Right renal cortex interstitium (tissue), 3 donors: ENCODE data around the gene MAP3K5. TPM values are rescaled to one million over a fixed set of nuclear protein-coding genes. Genes with fewer than 3 reads are reported as not detected.
"Not testable (repeated sequence)": the region's sequence is repeated elsewhere in the genome, so short reads cannot be mapped to it uniquely, and the experiment has no call there.

Source experiments
- DNase-seq, 3 donors: peaks; one replicate each; pipeline ENCODE4 v3.0.0-alpha.2; 2013; ENCODE audit warnings: low read depth in 3 of 3, low spot score in 2 of 3
- polyA plus RNA-seq, 3 donors: library from polyadenylated mRNA; unstranded; fragments of 120-200 nt; gene quantifications; one replicate each; pipeline ENCODE4 v1.2.1, GENCODE V29; 2013; ENCODE audit not compliant: insufficient read length in 3 of 3

MAP3K5 gene
- polyA plus RNA-seq, 3 donors: 6.1 to 6.5 (median 6.2) TPM

- DNase-seq: no peak
These were observed 17.8 kb downstream of the MAP3K5 start for GRCh38 chr6:136774228-136775041.

DNA sequence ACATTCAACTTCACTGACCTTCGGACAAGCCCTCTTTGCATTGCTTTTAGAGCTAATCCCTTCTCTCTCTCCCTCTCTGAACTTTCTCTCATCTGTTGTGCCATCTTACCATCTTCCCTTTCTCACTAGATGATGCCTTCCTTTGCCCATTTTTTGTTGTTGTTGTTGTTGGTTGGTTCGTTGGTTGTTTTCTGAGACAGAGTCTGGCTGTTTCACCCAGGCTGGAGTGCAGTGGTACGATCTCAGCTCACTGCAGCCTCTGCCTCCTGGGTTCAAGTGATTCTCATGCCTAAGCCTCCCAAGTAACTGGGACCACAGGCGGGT is 18.8 kb downstream of the MAP3K5 start:
- DNase-seq: no peak

- no peak for DNase-seq
These were observed 19.4 kb downstream of the MAP3K5 start for GRCh38 chr6:136772685-136773472.

- no peak for DNase-seq
These were observed 21.0 kb downstream of the MAP3K5 start for GRCh38 chr6:136771306-136771705.

DNA sequence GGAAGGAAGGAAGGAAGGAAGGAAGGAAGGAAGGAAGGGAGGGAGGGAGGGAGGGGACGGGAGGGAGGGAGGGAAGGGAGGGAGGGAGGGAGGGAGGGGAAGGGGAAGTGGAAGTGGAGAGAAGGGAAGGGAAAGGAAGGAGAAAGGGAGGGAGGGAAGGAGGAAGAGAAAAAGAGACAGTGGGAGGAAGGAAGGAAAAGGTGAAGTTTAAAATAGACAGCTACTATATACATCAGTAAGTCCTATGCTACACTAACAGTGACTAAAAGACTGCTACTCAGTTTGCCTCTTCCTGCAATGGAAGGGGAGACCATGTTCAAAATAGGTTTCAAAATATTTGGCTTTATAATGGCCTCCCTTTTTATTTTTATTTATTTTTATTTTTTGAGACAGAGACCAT is 22.5 kb downstream of the MAP3K5 start:
- DNase-seq: no peak

GRCh38 chr6:136769124-136769523 is 23.2 kb downstream of the MAP3K5 start:
- no peak for DNase-seq

GRCh38 chr6:136767570-136768309 is 24.5 kb downstream of the MAP3K5 start:
- no peak for DNase-seq

DNA sequence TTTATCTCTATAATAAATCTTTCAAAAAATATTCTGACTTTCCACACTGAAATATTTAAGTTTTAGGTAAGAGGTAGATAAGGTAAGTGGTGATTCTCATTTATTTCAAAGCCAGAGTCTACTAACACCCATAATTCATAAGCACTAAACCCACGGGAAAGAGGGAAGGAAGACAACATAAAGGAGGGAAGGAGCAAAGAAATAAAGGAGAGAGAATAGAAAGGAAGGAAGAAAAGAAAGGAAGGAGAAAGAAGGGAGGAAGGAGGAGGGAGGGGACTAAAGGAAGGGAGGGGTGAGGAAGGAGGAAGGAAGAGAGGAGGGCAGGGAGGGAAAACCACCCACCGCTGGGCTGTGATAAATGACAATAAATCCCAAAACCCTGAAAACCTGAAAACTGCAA is 25.2 kb downstream of the MAP3K5 start:
- no peak for DNase-seq

DNA sequence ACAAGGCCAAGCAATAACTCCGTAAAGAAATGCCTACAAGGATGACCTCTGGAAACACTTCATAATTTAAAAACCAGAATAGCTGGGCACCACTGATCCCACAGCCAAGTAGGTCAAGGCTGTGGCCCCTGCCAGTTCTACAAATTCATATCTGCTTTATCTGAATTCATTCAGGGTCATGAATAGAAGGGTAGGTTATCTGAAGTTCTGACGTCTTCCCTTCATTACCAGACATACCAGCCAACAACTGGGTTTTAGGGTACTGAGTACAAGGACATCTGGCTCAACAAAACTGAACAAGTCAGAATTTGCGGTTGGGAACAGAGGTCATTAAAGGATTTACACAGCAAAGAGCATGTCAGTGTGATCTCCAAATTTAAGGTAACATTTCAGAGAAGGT is 26.0 kb downstream of the MAP3K5 start:
- DNase-seq: no peak

DNA sequence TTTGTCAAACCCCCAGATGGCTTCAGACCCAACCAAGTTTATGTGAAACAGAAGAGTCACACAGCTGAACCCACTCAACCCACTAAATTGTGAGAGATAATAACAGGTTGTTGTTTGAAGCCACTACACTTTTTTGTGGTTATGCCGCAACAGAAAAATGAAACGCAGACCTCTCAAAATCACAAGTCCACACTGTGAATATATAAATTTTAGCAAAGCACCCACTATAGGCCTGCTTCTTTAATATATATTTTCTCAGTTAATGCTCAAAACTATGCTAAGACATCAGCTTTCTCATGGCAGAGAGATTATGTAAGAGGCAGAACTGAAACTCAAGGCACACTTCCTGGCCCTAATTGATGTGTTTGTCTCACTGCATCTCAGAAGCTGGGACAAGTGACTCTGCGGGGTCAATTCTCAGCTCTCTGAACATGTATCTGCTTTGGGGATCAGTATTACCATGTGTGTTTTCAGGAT is 27.7 kb downstream of the MAP3K5 start:
- no peak for DNase-seq

DNA sequence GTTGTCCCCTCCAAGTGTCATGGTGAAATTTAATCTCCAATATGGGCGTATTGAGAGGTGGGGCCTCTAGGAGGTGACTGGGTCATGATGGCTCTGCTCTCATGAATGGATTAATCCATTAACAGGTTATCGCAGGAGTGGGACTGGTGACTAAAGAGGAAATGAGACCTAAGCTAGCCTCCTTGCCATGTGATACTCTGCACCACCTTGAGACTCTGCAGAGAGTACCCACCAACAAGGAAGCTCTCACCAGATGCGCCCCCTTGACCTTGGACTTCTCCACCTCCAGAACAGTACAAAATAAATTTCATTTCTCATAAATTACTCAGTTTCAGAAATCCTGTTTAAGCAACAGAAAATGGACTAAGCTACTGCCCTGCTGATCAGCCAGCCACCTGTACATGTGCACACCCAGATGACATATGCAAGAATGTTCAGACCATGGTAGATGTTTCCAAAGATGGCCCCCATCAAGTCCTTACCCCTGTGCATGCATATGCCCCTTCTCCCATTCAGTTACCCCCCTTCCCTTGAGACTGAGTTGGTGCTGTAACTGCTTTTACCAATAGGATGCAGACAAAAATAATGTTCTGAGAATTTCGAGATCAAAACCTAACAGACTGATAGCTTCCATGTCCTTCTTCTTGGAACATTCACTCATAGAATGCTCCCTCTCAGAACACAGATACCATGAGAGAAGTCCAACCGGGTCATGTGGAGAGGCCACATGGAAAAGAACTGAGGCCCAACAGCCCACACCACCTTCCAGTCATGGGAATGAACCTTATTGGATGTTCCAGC is 28.4 kb downstream of the MAP3K5 start:
- no peak for DNase-seq

DNA sequence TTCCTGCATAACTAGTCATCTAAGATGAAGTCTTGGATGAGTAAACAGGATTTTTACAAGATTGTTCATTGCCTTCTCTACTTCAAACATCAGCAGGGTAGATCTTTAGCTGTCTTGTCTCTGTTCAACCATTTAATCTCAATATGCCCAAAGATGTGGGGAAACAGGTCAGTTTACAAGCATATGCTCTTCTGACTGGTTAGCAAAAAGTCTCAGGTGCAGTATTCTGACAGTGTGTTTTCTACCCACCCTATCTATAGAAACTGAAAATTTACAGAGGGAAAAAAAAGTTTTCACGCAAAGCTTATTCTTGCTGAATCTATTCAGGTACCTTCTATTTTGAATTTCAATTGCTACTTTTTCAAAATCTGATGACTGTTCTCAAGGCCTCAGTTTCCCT is 29.0 kb downstream of the MAP3K5 start:
- no peak for DNase-seq

DNA sequence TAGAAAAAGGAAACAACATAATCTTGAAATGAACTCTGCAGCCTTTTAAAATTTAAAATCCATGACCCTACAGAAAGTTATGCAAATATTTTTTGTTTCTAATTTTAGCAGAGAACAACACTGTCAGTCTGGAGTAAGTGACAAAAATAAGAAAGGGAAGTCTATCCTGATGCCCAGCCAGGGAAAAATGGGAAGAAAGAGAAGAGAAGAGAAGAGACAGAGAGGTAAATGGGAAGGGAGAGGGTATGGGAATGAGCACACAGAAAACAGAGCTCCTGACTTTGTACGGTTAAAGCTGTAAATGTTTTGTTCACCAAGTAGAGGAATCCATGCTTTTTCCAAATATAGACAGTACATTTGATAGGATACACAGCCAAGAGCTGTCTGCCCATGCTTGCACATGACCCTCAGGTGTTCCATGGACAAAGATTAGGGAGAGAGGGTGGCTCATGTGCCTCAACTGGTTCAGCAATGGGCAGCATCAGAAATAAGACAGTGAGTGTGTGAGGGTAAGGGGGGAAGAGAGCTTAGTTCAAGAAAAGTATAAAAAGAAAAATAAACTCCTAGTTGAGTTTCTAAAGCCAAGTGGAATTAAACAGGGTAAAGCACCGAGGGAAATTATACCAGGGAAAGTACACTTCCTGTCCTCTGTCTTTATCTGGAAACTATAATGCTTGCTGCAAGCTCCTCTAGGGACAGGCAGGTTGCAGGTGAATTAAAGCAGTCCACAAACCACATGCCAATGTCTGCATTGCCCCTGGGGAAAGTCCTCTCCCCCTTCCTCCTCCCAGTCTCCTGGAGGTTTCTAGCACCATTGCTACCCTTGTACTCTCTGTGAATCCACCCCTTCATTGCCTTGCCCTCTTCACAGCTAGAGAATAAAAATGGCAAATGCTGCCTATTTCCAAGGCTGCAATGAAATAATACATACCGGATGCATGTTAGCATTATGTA is 30.0 kb downstream of the MAP3K5 start:
- DNase-seq: no peak

- DNase-seq: no peak
These were observed 30.9 kb downstream of the MAP3K5 start for GRCh38 chr6:136761227-136761922.

- not testable (repeated sequence) for DNase-seq
These were observed 31.5 kb downstream of the MAP3K5 start for GRCh38 chr6:136760781-136761180.

DNA sequence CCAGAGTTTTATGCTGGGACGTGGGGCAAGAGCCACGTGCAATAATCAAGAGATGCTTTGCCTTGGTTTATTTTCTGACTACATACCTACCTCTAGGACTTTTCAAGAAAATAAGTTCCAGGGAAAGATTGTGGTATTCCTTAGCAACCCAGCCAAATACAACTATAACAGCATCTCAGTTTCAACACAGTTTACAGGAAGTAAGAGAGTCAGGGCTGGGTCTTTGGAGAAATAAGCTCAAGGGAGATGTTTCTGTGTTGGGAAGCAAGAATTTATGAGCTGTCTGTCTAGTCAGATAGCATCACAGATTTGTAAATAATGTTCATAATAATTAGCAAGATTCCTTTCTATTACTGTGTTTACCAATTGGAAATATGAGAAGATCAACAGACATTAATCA is 35.1 kb downstream of the MAP3K5 start:
- DNase-seq: no peak

GRCh38 chr6:136754820-136755219 is 37.5 kb downstream of the MAP3K5 start:
- DNase-seq: no peak

DNA sequence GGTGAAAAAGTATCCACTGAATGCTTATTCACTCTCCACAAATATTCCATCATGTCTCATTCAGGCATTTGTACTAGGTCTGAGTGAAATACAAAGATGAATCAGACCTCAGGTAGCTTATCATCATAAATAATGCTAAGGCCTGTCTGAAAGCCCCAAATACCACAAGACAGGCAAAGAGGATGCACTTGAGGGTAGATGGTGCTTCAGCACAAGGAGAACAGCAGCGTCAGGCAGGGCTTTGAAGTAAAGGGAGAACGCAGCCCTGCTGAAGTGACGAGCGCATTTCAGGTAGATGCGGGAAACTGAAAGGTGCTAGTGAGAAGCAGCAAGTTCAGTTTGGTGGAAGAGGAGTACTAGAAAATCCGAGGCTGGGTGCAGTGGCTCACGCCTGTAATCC is 38.7 kb downstream of the MAP3K5 start:
- DNase-seq: no peak

- DNase-seq: no peak
These were observed 39.7 kb downstream of the MAP3K5 start for GRCh38 chr6:136752554-136752953.
